NOMO-1 treated with dmso at 0.1 percent for 144 hours (cell line): ENCODE measurements around the gene RHO.
"Not testable (repeated sequence)": the region's sequence is repeated elsewhere in the genome, so short reads cannot be mapped to it uniquely, and the experiment has no call there.

Experiments used
- DNase-seq: peaks from one replicate; lab custom pipeline; 2025; ENCODE audit not compliant: unreplicated experiment; lab: John Stamatoyannopoulos, UW

RHO gene

DNA sequence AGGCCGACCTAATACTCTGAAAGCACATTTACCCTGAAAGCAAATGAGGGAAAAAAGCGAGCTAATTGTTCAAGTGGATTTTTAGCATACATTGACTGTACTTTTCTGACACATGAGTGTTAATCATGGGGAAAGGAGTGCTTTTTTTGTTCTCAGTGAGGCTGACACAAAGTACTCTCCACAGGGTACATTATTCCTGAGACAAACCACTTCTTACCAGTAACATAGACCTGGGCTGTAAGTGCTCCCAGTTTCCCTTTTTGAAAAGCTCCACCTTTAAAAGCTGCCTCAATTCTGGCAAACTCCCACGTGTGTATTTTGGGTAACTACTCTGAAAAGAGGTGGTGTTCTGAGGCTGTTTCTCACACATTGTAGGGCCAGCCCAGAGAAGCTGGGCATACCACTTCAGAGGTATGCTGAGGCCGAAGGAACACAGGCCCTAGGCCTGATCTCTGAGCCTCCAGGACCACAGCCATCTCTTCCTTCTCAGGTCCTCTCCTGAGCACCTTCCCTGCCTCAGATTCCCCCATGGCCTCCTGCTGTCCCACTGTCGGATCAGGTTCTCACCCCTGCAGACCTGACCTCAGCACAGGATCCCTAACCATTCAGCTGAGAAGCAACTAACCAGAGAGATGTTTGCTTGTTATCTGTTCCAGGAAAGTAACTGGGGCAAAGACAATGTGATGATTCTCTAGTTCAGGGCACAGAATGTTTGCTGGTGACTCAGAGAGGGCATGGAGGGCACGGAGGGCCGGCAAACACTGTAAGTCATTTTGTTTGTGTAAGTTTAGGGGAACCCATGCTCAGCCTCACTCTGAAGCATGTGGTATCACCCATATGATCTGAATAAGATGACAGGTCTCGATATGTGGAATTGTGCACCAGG is 29.6 kb upstream of the RHO start:
- not testable (repeated sequence) for DNase-seq

DNA sequence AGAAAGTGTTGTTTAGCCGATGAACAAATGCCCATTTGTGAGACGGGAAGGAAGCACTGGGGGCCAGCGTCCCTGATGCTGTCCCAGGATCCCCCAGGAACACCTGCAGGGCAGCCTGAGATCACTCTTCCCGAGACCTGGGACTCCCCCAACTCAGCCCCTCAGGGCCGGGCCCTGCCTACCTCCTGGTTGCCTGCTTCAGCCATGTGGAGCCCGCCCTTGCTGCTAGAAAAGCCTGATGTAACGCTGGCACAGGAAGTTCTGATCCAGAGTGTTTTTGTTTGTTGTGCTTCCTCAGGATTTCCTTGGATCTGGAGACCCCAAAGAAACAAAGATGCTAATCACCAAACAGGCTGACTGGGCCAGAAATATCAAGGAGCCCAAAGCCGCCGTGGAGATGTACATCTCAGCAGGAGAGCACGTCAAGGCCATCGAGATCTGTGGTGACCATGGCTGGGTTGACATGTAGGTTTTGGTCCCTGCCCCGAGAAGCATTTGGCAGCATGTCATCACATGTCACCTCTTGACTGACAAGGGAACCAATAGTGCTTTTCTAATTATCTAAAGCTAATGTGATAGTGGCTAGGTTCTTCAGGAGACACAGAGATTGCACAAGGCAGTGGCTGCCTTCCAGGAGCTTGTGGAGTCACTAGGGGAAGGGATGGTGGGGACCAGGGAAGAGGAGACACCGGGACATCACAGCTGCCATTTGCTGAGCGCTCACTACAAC is 28.7 kb upstream of the RHO start:
- DNase-seq: not testable (repeated sequence)

DNA sequence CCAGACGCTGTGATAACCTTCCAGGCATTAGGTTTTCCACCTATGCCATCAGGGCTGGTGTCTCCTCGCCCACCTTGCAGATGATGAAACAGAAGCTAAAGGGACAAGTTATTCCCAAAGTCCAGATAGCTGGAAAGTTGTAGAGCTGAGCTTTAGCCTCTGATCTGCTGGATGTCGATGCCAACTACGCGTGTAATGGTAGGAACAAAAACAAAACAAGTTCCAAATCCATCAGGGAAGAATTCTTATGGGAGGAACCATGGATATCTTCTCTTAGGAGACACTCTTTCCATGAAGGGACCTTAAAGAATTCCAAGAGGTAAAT is 28.1 kb upstream of the RHO start:
- DNase-seq: no peak

DNA sequence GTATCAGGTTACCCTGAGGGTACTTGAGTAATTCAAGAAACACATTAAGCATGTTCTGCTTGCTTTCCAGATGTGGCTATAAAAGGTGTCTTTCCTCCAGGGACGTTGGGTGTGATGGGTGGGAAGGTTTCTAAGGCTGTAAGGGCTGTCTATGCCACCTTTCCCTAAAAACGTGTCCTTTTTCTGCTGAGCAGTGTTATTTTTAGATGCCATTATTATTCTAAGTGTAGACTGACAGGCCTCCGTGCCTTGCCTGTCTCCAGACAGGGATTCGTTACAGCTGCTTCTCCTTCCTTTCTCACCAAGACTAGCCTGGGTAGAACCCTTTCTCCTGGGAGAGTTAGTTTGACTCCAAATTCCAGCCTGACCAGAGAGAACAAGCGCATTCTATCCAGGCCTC is 26.8 kb upstream of the RHO start:
- no peak for DNase-seq

DNA sequence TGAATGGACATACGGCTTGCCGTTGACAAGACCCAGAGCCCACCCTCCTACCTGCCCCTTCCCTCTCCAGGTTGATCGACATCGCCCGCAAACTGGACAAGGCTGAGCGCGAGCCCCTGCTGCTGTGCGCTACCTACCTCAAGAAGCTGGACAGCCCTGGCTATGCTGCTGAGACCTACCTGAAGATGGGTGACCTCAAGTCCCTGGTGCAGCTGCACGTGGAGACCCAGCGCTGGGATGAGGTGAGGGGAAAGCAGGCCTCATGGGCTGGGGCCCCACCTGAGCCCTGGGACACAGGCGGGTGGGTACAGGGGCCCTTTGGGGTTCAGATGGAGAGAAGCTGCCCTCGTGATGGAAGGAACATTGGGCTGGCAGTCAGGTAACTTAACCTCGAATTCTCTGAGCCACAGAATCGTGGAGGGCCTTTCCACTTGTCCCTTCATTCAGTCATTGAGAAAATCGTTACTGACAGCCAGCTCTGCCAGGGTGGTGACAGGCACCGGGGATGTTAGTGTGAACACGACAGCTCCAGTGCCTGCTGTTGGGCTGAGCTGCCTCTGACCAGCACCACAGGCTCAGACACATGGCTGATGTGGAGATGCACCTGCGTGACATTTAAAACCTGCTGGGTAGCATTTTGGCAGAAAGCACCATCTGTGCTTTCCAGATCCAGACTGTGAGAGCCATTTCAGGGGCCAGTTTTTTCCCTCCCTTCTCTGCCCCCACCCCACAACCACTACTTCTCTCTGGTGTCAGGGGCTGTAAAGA is 25.6 kb upstream of the RHO start:
- DNase-seq: no peak

DNA sequence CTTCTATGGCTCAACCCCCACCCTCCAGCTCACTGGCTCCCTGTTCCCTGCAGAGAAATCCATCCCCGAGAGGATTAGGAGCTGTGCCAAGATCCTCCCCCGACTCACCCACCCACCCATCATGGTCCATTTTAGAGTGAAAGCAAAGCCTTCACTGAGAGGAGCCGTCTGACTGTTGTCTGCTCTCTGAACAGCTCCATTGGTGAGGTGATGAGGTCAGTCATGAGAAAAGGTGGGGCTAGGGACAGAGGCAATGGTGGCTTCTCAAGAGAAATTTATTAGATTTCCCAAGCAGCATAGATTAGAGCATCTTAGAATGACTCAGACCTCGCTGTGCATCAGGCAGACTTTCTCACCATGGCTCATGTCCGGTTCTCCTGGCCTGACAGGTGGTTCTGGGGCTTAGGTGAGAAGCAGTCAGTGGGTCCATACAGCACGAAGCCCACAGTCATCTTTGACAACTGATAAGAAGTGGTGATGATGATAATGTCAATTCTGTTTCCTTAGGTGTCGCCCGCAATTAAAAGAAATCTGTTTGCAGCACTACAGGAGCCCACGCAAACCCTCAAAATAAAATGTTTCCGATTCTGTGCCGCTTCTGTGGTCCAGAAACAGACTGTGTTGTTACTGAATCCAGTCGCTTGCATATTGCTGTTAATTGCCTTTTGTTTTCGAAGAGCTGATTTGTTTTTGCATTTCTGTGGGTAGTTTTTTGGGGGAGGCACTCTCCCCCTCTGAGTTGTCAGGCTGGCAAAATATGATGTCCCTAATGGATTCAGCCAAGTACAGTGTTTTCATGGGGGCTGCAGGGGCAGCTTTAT is 24.8 kb upstream of the RHO start:
- no peak for DNase-seq

DNA sequence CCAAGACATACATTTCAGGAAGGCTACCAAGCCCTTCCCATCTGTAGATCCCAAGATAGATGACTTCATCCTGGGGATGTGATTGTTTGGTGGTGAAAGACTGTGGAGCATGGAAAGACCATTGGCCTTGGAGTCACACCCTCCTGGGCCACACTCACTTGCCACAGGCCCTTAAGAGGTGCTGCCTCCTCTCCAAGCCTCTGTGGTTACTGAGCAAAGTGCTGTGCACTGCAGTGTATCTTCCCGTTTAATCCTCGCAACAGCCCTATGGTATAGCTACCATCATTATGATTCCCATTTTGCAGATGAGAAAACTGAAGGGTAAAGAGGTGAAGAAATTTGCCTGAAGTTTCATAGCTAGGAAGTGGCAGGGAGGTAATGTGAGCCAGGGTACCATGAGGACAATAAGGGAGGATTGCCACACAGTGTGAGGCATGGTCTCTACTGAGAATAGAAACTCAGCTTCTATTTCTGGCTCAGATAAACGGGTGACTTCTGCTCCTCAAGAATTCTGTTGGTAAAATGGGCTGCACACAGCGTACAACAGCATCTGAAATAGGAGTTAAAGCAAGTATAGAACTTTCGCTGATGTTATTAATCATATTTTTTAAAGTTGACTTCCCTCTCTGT is 23.9 kb upstream of the RHO start:
- DNase-seq: peak; percentile 39

DNA sequence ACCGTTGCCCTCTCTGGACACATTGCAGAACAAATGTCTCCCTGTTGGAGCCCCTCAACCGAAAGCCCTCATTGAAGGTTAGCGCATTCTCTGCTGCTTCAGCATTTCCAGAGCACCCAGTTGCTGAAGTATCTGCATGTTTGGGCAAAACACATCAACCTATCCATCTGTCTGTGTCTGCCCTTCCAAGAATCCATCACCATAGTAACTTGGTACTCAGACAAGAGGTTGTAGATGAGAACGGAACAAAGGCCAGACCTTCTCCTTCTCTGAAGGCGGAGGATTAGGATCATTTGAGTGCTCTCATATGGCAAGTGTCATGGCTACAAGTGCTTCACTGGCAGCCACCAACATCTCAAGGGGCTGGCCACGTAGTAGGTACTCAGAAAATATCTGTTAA is 23.1 kb upstream of the RHO start:
- DNase-seq: no peak

DNA sequence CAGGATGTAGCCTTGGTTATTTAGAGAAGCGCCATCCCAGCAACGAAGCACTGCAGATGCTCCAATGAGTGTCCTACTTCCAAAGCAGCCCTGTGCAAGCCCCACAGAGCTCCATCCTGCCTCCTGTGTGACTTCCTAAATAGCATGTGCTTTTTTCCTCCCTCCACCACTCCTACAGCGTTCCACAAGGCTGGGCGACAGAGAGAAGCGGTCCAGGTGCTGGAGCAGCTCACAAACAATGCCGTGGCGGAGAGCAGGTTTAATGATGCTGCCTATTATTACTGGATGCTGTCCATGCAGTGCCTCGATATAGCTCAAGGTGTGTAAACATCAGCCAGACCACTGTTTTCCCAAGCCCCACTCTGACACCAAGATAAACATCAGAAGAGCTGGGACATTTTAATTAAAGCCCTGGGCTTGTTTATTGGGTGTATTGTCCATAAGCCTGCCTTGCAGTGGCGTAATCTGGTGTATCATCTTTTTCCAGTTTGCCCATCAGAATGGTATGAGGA is 22.2 kb upstream of the RHO start:
- DNase-seq: no peak

DNA sequence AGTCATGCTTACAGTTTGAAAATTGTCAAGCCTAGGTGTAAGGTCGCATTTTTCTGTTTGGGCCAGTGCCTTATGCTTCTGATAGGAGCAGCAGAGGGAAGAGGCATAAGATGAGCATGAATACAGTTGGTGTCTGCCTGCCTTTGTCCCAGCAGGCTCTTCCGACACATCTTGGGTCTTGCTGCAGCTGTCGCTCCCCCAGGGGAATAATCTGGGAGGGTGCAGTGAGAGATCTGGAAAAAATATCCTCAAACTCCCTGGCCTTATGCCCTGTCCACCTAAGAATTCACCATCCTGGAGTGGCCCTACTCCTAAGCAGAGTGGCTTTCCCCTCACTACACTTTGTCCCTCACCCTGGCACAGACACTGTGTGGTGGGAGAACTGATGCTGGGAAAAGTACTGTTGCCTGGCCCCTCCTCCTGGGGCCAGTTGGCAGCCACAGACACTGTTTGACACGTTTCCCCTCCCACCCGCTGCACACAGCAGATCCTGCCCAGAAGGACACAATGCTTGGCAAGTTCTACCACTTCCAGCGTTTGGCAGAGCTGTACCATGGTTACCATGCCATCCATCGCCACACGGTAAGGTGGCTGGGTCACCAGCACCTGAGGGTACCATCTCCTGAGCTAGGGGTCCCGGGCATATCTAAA is 21.1 kb upstream of the RHO start:
- no peak for DNase-seq

DNA sequence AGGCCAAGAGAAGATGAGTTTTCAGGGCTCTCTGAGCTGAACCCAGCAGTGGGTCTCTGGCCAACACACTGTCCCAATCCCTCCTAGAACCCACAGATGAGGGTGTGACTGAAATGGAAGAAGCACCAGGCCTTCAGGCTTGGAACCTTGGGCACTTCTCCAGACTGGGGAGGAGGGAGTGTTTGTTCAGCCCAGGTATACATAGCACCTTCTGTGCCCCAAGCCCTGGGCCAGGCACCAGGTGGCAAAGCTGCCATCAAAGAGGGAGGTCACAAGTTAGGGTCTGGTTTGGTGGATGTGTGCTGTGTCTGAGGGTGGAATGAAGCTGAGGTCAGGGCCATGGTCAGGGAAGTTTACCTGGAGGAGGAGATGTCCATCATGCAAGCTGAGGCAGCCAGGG is 15.8 kb upstream of the RHO start:
- no peak for DNase-seq

DNA sequence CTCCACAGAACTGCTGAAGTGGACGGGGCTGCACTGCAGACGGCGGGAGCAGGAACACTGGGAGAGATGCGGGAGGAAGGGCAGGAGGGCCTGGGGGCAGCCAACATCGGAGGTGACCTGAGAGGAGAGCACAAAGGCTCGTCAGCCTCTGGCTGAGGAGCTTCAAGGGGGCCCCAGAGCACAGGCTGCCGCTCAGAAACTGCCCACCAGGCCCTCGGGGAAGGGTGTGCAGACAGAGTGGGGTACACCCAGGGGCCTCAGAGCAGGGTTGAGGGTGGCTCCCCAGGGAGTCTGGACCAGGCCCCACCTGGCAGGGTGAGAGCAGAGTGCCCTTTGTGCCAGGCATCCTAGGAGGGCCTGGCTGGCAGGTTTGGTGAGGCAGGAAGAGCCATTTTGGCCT is 14.7 kb upstream of the RHO start:
- DNase-seq: no peak

DNA sequence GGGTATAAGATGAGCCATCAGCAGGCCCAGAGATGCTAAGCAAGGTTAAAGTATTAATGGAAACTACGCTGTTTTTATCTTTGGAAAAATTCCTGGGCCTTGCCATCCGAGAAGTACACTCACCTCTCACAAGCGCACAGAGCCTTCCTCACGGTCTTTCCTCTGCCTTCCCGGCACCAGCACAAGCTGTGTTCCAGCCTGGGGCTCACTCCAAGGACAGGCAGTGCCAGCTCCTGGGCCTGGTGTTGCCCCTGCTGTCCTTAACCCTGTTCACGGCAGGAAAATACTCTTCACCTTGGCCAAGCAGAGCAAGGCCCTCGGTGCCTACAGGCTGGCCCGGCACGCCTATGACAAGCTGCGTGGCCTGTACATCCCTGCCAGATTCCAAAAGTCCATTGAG is 14.3 kb upstream of the RHO start:
- DNase-seq: no peak

DNA sequence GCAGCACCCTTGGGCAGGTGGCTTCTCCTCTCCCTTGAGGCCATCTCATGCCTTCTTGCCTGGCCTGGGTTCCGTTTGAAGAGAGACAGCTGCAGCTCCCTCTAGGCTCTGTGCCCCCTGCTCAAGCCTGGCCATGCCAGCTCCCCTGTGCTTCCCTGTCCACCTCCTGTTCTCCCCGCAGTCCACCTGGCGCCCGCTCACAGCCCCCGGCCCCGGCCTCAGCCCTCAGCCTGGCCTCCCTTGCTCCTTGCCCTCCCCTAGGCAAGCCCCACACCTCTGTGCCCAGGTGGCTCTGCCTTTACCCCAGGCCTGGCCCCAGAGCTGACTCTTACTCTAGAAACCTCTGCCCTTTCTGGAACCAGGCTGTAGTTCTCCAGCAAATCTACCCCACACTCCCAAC is 13.9 kb upstream of the RHO start:
- no peak for DNase-seq

DNA sequence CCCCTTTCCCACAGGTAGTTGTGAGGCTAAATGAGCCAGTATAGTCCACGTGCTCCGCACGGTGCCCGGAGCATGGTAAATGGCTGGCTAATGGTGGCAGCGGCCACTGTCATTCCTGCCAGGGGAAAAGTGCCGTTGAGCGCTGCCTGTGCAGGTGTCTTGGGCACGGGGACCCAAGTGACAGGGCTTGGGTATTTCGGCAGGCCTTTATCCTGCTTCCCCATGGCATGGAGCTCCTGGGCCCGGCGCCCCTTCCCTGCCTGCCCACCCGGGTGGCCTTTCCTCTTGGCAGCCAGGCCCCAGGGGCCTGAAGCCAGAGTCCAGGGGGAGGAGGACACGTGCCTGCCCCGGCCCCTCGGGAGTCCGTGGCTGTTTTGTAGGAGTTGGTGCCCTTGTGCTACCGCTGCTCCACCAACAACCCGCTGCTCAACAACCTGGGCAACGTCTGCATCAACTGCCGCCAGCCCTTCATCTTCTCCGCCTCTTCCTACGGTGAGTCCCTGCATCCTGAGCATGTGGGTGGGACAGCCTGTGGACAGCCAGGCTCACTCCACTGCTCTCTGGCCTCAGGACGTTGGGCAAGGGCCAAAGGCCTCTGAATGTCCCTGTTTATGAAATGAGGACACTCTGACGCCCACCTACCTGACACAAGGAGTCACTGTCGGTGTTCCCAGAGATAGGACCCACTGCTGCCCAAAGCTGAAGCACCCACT is 13.2 kb upstream of the RHO start:
- DNase-seq: not testable (repeated sequence)

DNA sequence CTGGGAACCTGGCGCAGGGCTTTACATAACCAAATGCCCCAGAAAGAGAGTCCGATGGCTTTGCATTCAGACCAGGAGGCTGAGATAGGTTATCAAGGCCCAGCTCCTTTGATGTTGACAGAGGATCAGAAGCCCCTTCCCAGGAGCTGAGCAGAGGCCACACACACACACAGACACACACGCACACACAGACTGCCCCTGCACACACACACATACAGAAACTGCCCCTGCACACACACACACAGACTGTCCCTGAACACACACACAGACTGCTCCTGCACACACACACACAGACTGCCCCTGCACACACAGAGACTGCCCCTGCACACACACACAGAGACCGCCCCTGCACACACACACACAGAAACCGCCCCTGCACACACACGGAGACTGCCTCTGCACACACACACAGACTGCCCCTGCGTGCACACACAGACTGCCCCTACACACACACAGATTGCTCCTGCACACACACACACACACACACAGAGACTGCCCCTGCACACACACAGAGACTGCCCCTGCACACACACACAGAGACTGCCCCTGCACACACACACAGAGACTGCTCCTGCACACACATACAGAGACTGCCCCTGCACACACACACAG is 12.5 kb upstream of the RHO start:
- not testable (repeated sequence) for DNase-seq

DNA sequence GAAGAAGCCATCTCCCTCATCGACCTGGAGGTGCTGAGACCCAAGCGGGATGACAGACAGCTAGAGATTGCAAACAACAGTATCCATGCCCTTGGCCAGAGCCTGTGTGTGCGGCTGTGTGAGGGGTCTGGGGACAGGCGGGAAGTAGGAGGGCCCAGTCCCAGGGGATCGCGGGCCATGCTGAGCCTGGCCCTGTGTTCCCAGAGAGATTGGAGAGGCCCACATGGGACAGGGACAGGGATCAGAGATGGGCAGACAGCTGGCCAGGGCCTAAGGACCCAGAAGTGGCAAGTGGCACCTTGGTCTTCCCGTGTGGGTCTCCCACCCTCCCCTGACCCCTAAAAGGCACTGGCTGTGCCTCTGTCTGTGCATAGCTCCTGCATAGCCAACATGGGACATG is 10.9 kb upstream of the RHO start:
- no peak for DNase-seq

DNA sequence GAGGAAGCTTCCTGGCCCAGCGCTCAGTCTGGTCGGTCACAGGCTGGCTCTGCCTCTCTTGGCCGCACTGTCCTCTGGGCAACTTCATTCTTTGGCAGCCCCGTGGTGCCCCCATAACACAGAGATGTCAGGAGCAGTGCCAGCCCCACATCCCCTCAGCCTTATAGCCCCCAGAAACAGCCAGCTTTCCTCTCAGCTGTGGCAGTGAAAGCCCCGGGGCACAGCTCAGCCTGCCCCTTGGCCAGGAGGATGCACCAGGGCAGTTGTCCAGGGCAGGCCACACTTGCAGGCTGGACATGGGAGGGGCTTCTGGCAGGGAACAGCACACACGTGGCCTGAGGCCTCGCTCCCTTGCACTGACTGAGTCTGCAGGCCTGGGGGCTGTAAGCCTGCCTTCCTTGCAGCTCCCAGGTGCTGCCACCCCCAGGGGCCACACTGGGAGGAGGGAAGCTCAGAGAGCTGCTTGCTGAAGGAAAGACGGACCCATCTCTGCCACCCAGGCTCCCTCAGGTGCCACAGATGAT is 10.3 kb upstream of the RHO start:
- DNase-seq: no peak

DNA sequence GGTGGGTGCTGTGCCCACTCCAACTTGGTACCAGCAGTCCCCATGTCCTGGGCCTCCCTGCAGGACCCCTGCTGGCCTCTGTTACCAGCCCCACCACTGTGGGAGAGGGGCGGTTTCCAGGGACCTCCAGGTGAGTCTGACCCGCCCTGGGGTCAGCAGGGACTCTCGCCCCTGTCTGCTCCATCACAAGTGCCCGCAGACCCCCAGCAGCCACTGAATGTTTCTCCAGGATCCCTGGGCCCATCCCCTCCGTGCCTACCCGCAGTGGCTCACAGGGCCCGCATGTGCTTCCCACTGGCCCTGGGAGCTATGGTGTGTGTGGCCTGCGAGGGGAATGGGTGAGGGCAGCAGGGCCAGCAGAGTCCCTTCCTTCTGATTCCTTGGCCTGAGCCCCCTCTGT is 9.9 kb upstream of the RHO start:
- DNase-seq: no peak
